Skeletal muscle satellite cell (primary cell): ENCODE data around the gene TCIRG1.

Source experiments
- H3K27me3 ChIP-seq: 2 replicates; pipeline ENCODE4 v1.7.0; 2013; ENCODE audit warnings: low read length; ENCODE audit not compliant: control insufficient read depth, insufficient read depth
- H3K36me3 ChIP-seq: 2 replicates; pipeline ENCODE4 v1.7.0; 2013; ENCODE audit warnings: mild to moderate bottlenecking, control low read depth, low read length; ENCODE audit not compliant: insufficient read depth
- H3K4me1 ChIP-seq: 2 replicates; pipeline ENCODE4 v1.7.0; 2013; ENCODE audit warnings: low read length; ENCODE audit not compliant: control insufficient read depth, insufficient read depth
- H3K4me2 ChIP-seq: 2 replicates; pipeline ENCODE4 v1.7.0; 2013; ENCODE audit warnings: mild to moderate bottlenecking, low read length
- H3K4me3 ChIP-seq: 2 replicates; pipeline ENCODE4 v1.7.0; 2013; ENCODE audit warnings: low read length
- H3K9ac ChIP-seq: 2 replicates; pipeline ENCODE4 v1.7.0; 2013; ENCODE audit warnings: mild to moderate bottlenecking, low read depth, low read length, moderate library complexity
- H3K9me3 ChIP-seq: replicated peaks from 2 replicates; pipeline ENCODE4 v1.7.0; 2013; ENCODE audit warnings: mild to moderate bottlenecking, control low read depth, low read length

Gene TCIRG1

GRCh38 chr11:68025047-68025446, 13.8 kb upstream of the TCIRG1 start:
- Histone ChIP-seq H3K27me3 (no peaks in the 10 kb centered on the region), H3K9ac (no peak overlapping the region), H3K4me3 (no peak overlapping the region), H3K4me1 (peaks cover 46% of the 10 kb centered on the region), H3K4me2 (no peak overlapping the region), H3K36me3 (peaks cover 30% of the 10 kb centered on the region), H3K9me3 (no peaks in the 10 kb centered on the region)

DNA sequence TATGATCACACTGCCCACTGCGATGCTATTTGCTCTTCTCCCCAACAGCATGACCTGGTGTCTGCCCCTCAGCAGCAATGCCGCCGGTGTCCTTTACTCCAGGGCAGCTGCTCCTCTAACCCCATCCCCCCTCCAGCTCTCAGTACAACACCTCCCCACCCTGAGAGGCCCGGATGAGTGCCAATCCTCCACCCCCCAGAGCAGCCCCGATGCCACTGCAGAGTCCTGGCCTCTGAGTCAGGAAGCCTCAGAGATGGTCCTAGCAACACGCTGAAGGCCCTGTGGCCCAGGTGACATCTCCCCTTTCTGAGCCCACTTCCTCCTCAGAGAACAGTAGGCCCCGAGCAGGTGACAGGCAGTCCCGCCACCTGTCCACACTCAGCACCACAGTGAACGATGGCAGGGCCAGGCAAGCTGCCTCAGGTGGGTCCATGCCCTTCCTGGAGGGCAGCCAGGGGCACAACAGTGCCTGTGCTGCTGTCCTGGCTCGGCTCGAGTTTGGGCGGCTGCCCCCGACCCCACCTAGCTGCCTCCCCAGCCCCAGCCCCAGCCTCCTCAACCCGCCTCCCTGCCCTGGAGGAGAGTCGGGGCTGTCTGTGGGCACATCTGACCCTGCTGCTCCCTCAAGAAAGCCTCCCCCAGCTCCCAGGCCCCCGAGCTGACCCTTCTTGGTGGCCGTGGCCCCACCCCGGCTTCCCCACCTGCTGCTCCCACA, 12.3 kb upstream of the TCIRG1 start:
- Histone ChIP-seq H3K27me3 (no peaks in the 10 kb centered on the region), H3K9me3 (no peaks in the 10 kb centered on the region), H3K9ac (peak overlapping the region; percentile 78), H3K4me3 (no peak overlapping the region), H3K4me1 (peaks cover 38% of the 10 kb centered on the region), H3K4me2 (no peak overlapping the region), H3K36me3 (peaks cover 28% of the 10 kb centered on the region)

- H3K9me3 ChIP-seq, result no peaks in the 10 kb centered on the region
- peak overlapping the region; percentile 66 for H3K4me2 ChIP-seq
- H3K4me3 ChIP-seq, result peak overlapping the region; percentile 34
- H3K27me3 ChIP-seq, result no peaks in the 10 kb centered on the region
- H3K4me1 ChIP-seq, result peaks cover 47% of the 10 kb centered on the region
- H3K9ac ChIP-seq, result peak overlapping the region; percentile 78
- H3K36me3 ChIP-seq, result peaks cover 33% of the 10 kb centered on the region
These were observed 11.2 kb upstream of the TCIRG1 start for GRCh38 chr11:68027667-68028066.

DNA sequence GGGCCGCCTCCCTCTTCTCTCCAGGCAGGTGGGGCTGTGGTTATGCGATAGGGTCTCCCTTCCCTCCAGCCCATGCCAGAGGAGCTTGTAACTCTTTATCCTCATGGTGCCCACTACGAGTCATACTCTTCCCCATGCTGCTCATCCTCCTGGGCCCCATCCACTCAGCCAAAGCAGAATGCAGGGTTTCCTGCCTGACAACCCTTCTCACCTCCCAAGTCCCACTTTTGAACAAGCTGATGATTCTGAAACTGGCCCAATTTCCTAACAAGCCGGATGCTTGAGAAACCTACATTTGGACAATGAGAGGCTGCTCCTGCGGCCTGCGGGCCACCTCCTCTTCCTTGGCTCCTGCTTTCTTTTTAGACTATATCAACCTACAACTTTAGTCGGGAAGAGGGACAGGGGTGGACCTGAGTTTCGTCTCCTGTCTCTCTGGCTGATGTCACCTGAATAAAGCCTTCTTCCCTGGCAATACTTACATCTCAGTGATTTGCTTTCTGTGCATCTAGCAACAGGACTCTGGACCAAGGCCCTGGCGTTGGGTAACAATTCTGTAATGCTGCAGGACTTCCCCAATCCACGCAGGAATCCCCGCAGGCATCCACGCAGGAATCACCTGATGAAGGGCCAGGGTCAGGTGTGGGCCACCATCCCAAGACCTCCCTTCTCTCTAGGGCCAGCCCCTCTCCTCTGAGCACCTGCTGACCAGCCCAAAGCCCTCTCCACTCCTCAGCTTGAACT, 9.9 kb upstream of the TCIRG1 start:
- H3K27me3 ChIP-seq, result no peaks in the 10 kb centered on the region
- peak overlapping the region; percentile 80 for H3K9ac ChIP-seq
- H3K4me1 ChIP-seq, result peaks cover 52% of the 10 kb centered on the region
- no peaks in the 10 kb centered on the region for H3K9me3 ChIP-seq
- peak overlapping the region; percentile 94 for H3K4me2 ChIP-seq
- peaks cover 40% of the 10 kb centered on the region for H3K36me3 ChIP-seq
- H3K4me3 ChIP-seq, result peak overlapping the region; percentile 77

DNA sequence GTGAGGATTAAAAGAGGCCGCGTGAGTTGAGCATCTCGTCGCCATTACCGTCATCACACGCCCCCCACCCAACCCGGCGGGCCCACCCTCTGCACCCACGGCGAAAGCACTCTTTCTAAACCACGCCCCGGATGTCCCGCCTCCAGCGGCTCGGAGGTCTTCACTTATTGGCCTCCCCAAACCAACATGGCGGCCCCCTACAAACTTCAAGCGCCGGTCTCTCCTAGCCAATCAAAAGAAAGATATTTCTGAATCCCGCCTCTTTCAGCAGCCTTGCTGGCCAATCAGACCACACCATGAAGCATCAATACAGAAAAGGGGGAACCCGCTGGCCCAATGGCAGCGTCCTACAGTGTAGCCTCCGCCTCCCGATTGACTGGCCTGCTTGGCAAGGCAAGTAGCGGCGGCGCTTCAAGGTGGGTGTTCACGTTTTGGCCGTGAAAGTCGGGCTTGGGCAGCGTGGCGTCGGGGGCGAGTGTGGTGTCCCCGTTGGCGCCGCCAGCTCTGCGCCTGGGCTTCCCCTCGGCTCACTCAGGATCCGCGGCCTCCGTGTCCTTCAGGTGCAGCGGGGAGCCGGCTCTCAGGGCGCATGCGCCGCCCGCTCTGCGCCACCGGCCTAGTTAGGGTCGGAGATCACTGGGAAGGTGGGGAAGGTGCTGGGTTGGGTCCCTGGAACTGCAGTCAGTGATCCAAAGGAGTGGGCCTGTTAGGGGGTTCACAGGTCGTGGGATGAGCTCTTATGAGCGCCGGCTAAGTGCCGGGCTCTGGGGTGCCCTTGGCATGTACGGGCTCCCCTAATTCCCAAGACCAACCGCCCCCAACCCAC, 8.3 kb upstream of the TCIRG1 start, which contains the start of gene NDUFS8:
TSS of gene NDUFS8 (plus strand) at position 364 of the 826 bp plus-strand sequence. CDS start 1,471 bp downstream, outside the sequence.
- Histone ChIP-seq H3K4me1 (peaks cover 53% of the 10 kb centered on the region), H3K4me3 (peak within 1 kb of the TSS; percentile 88), H3K9me3 (no peaks in the 10 kb centered on the region), H3K27me3 (no peaks in the 10 kb centered on the region), H3K4me2 (peak within 1 kb of the TSS; percentile 98), H3K36me3 (peaks cover 30% of the 10 kb centered on the region), H3K9ac (peak within 1 kb of the TSS; percentile 95)

DNA sequence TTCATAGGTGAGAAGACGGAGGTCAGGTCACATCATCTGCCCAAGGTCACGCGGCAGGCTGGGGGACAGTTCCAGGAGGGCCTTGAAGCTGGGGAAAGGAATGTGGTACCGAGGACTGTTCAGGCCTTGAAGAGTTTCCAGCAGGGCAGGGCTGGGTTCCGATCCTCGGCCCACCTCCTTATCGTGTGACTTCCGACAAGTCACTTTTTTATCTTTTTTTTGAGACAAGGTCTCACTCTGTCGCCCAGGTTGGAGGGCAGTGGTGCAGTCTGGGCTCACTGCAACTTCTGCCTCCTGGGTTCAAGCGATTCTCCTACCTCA, 7.7 kb upstream of the TCIRG1 start:
- H3K4me1 ChIP-seq, result peaks cover 53% of the 10 kb centered on the region
- peaks cover 27% of the 10 kb centered on the region for H3K36me3 ChIP-seq
- peak overlapping the region; percentile 95 for H3K9ac ChIP-seq
- peak overlapping the region; percentile 98 for H3K4me2 ChIP-seq
- no peaks in the 10 kb centered on the region for H3K9me3 ChIP-seq
- H3K4me3 ChIP-seq, result peak overlapping the region; percentile 88
- no peaks in the 10 kb centered on the region for H3K27me3 ChIP-seq

DNA sequence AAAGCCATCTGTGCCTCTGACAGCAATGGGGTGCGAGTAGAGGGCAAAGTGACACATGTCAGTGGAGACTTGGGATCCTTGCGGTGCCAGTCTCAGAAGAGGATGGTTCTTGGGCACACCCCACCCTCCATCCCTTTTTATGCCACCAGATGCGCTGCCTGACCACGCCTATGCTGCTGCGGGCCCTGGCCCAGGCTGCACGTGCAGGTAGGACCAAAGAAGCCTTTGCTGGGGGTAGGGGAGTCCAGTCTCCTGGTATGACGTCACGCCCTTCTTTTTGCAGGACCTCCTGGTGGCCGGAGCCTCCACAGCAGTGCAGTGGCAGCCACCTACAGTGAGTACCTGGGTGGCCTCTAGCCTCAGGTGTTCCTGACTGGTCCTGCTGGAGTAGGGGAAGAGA, 6.8 kb upstream of the TCIRG1 start:
- Histone ChIP-seq H3K4me1 (peaks cover 52% of the 10 kb centered on the region), H3K4me3 (peak overlapping the region; percentile 88), H3K27me3 (no peaks in the 10 kb centered on the region), H3K9me3 (no peaks in the 10 kb centered on the region), H3K36me3 (peaks cover 29% of the 10 kb centered on the region), H3K4me2 (peak overlapping the region; percentile 98), H3K9ac (no peak overlapping the region)

GRCh38 chr11:68032997-68033707, 5.7 kb upstream of the TCIRG1 start:
- H3K4me3 ChIP-seq, result no peak overlapping the region
- H3K27me3 ChIP-seq, result no peaks in the 10 kb centered on the region
- peaks cover 46% of the 10 kb centered on the region for H3K4me1 ChIP-seq
- H3K4me2 ChIP-seq, result no peak overlapping the region
- no peak overlapping the region for H3K9ac ChIP-seq
- no peaks in the 10 kb centered on the region for H3K9me3 ChIP-seq
- H3K36me3 ChIP-seq, result peaks cover 24% of the 10 kb centered on the region

DNA sequence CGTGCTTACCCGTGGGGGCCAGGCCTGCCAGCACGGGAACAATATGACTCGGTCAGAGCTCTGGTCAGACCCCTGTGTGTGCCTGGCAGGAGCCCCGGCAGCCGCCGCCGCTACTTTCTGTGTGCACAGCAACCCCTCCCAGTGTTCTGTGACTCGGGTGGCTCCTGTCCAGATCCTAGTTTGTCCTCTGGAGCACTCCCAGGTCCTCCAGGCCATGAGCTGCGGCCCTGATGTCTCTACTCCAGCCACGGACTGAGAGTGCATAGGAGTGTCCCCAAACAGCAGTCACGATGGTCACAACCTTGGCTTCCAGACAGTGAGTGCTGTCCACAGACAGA, 5.1 kb upstream of the TCIRG1 start:
- Histone ChIP-seq H3K36me3 (peaks cover 24% of the 10 kb centered on the region), H3K4me1 (peaks cover 46% of the 10 kb centered on the region), H3K9me3 (no peaks in the 10 kb centered on the region), H3K4me3 (no peak overlapping the region), H3K4me2 (no peak overlapping the region), H3K9ac (no peak overlapping the region), H3K27me3 (no peaks in the 10 kb centered on the region)

GRCh38 chr11:68035266-68035876, 3.5 kb upstream of the TCIRG1 start:
- Histone ChIP-seq H3K27me3 (no peaks in the 10 kb centered on the region), H3K36me3 (peaks cover 24% of the 10 kb centered on the region), H3K4me2 (no peak overlapping the region), H3K9ac (no peak overlapping the region), H3K9me3 (no peaks in the 10 kb centered on the region), H3K4me1 (peaks cover 48% of the 10 kb centered on the region), H3K4me3 (no peak overlapping the region)
